HepG2 (cell line): ENCODE data around the gene TBX18. TPM values are rescaled to one million over a fixed set of nuclear protein-coding genes. Genes with fewer than 3 reads are reported as not detected.

Experiments
- ATAC-seq: fragments of 200-7000 bp; cut with Tn5 transposase; 3 replicates; pipeline ENCODE4 v1.9.1; 2020; ENCODE audit warnings: mild to moderate bottlenecking, moderate library complexity
- BruUV-seq: library from RNA; stranded (reverse); fragments of 400-500 nt; replicated peaks from 2 replicates; lab custom pipeline; 2021; lab: Mats Ljungman, UMichigan
- CTCF ChIA-PET: fragments of 300-600 bp; formaldehyde crosslinking; extraction: SDS; loops from one replicate; lab custom pipeline; 2021; ENCODE audit warnings: low total read pairs, inconsistent platforms, low intra/inter-chr PET ratio; lab: Yijun Ruan, JAX
- POLR2A ChIA-PET: fragments of 350-600 bp; sonication (Branson Sonifier 250); formaldehyde crosslinking; loops from one replicate; lab custom pipeline; 2020; ENCODE audit warnings: antibody characterized with exemption, inconsistent platforms; lab: Yijun Ruan, JAX
- DNase-seq: peaks from one replicate; pipeline ENCODE4 v3.0.0-alpha.2; 2015; ENCODE audit warnings: low spot score
- FAIRE-seq: peaks from 3 replicates; lab custom pipeline; 2011; peaks lifted over from hg19 to GRCh38; lab: Jason Lieb, UNC
- H2AFZ ChIP-seq: one replicate; pipeline ENCODE4 v1.6.1; 2011; ENCODE audit warnings: low read length, inconsistent platforms
- H3K27ac ChIP-seq: fragments of 300-600 bp; 3 replicates; pipeline ENCODE4 v1.8.0; 2011; ENCODE audit warnings: mixed run types, mild to moderate bottlenecking, mixed read lengths, low read length, inconsistent platforms; ENCODE audit not compliant: insufficient read depth; ENCODE audit errors: extremely low read length
- H3K27me3 ChIP-seq, 2 experiments: fragments of 200-600 bp in 1 of 2; 2 replicates in 1 of 2; 3 replicates in 1 of 2; pipeline versions ENCODE4 v1.6.0 to v1.8.0; 2011; ENCODE audit warnings: low read length in 2 of 2, mild to moderate bottlenecking in 2 of 2, moderate library complexity in 2 of 2, inconsistent platforms in 1 of 2; ENCODE audit not compliant: insufficient read depth in 2 of 2, control insufficient read depth in 1 of 2
- H3K36me3 ChIP-seq, 2 experiments: fragments of 200-600 bp in 1 of 2; replicated peaks in 1 of 2; 2 replicates in 1 of 2; 3 replicates in 1 of 2; pipeline versions ENCODE4 v1.5.1 to v1.8.0; 2011; ENCODE audit warnings: low read length in 2 of 2, inconsistent platforms in 1 of 2; ENCODE audit not compliant: insufficient read depth in 2 of 2, control insufficient read depth in 1 of 2
- H3K4me1 ChIP-seq: 2 replicates; pipeline ENCODE4 v1.5.1; 2012; ENCODE audit warnings: low read length, inconsistent platforms; ENCODE audit not compliant: insufficient read depth
- H3K4me2 ChIP-seq: 2 replicates; pipeline ENCODE4 v1.6.0; 2011; ENCODE audit warnings: low read depth, low read length, inconsistent platforms
- H3K4me3 ChIP-seq, 3 experiments: fragments of 200-600 bp in 1 of 3; sonication (generic), shearing (Covaris generic) in 1 of 3; replicated peaks in 1 of 3; 2 replicates each; pipeline ENCODE4 v1.5.1; 2011 to 2016; ENCODE audit warnings: low read length in 3 of 3, inconsistent platforms in 2 of 3, low read depth in 2 of 3, mild to moderate bottlenecking in 2 of 3, control low read depth in 1 of 3, mixed read lengths in 1 of 3; ENCODE audit not compliant: insufficient read depth in 1 of 3
- H3K79me2 ChIP-seq: one replicate; pipeline ENCODE4 v1.6.1; 2011; ENCODE audit warnings: low read length, inconsistent platforms; ENCODE audit not compliant: insufficient read depth
- H3K9ac ChIP-seq: 2 replicates; pipeline ENCODE4 v1.6.0; 2011; ENCODE audit warnings: mild to moderate bottlenecking, low read depth, low read length, inconsistent platforms; ENCODE audit not compliant: insufficient read depth
- H3K9me3 ChIP-seq: 2 replicates; pipeline ENCODE4 v1.5.1; 2012; ENCODE audit warnings: mild to moderate bottlenecking, low read length
- H4K20me1 ChIP-seq: 2 replicates; pipeline ENCODE4 v1.6.0; 2011; ENCODE audit warnings: inconsistent platforms, mild to moderate bottlenecking, low read length, moderate library complexity; ENCODE audit not compliant: insufficient read depth
- CAMTA2 ChIP-seq: sonication (generic); formaldehyde crosslinking; IDR thresholded peaks from 2 replicates; pipeline ENCODE4 v1.4.0; 2020; ENCODE audit warnings: mild to moderate bottlenecking, missing genetic modification reagents, borderline replicate concordance
- EZH2 ChIP-seq: conservative IDR thresholded peaks from 2 replicates; pipeline ENCODE4 v1.6.1; 2012; ENCODE audit warnings: mild to moderate bottlenecking, low read depth, low read length, moderate library complexity
- FOXO1 ChIP-seq: sonication (generic); formaldehyde crosslinking; IDR thresholded peaks from 2 replicates; pipeline ENCODE4 v1.4.0; 2020; ENCODE audit warnings: missing genetic modification reagents
- HNRNPL ChIP-seq: fragments of 200-400 bp; formaldehyde crosslinking; IDR thresholded peaks from 2 replicates; pipeline ENCODE4 v1.6.1; 2017; ENCODE audit warnings: mild to moderate bottlenecking, low read depth, low read length
- KMT2A ChIP-seq: sonication (generic); formaldehyde crosslinking; IDR thresholded peaks from 2 replicates; pipeline ENCODE4 v1.4.0; 2020; ENCODE audit warnings: missing genetic modification reagents
- MEIS2 ChIP-seq: sonication (generic); formaldehyde crosslinking; IDR thresholded peaks from 2 replicates; pipeline ENCODE4 v1.9.0; 2021; ENCODE audit warnings: mild to moderate bottlenecking, missing genetic modification reagents
- MLLT10 ChIP-seq: sonication (generic); formaldehyde crosslinking; IDR thresholded peaks from 2 replicates; pipeline ENCODE4 v1.4.0; 2020; ENCODE audit warnings: missing genetic modification reagents
- MXD4 ChIP-seq: IDR thresholded peaks from 2 replicates; pipeline ENCODE4 v1.6.1; 2016; ENCODE audit warnings: mild to moderate bottlenecking, missing biosample characterization, missing genetic modification reagents
- RXRB ChIP-seq: IDR thresholded peaks from 2 replicates; pipeline ENCODE4 v1.6.1; 2016; ENCODE audit warnings: borderline replicate concordance, missing genetic modification reagents, missing compliant biosample characterization
- YY1 ChIP-seq: IDR thresholded peaks from 2 replicates; pipeline ENCODE4 v1.6.1; 2011; ENCODE audit warnings: low read length, low read depth, moderate library complexity, mild to moderate bottlenecking; ENCODE audit not compliant: insufficient read depth, insufficient replicate concordance
- ZNF382 ChIP-seq: sonication (generic); formaldehyde crosslinking; IDR thresholded peaks from 2 replicates; pipeline ENCODE4 v1.5.0; 2020; ENCODE audit warnings: missing genetic modification reagents, mild to moderate bottlenecking, borderline replicate concordance
- ZNF383 ChIP-seq: sonication (generic); formaldehyde crosslinking; IDR thresholded peaks from 2 replicates; pipeline ENCODE4 v1.4.0; 2020; ENCODE audit warnings: missing genetic modification reagents, mild to moderate bottlenecking, borderline replicate concordance
- ZNF468 ChIP-seq: sonication (generic); formaldehyde crosslinking; IDR thresholded peaks from 2 replicates; pipeline ENCODE4 v1.8.0; 2022; ENCODE audit warnings: mild to moderate bottlenecking, moderate library complexity, missing genetic modification reagents
- ZNF614 ChIP-seq: IDR thresholded peaks from 2 replicates; pipeline ENCODE4 v1.6.1; 2018; ENCODE audit warnings: missing biosample characterization, missing genetic modification reagents, inconsistent platforms, borderline replicate concordance
- ZNF737 ChIP-seq: sonication (generic); formaldehyde crosslinking; IDR thresholded peaks from 2 replicates; pipeline ENCODE4 v1.5.0; 2020; ENCODE audit warnings: missing genetic modification reagents, mild to moderate bottlenecking, borderline replicate concordance
- WGBS: methylation state at CpG from one replicate; pipeline ENCODE4 v1.1.6; 2017; ENCODE audit warnings: low lambda C conversion rate; 5-methylcytosine and 5-hydroxymethylcytosine counted together
- in situ Hi-C: cut with HindIII; loops from 2 replicates; pipeline ENCODE4 v1.10.0; 2017; ENCODE audit warnings: low pct_unique_long_range_greater_than_20kb; ENCODE audit not compliant: extremely low pct_ligation_motif_present
- intact Hi-C: fragments of 100-400 bp; cut with micrococcal nuclease; formaldehyde crosslinking; loops from one replicate; pipeline ENCODE4 v1.10.0; 2022; ENCODE audit not compliant: unreplicated experiment
- polyA plus RNA-seq, 8 experiments: library from polyadenylated mRNA; depleted of rRNA in 3 of 8; stranded (reverse) in 7 of 8; unstranded in 1 of 8; fragments of >200 nt; fragmentation: Illumina TruSeq in 4 of 8; extraction: Trizol in 4 of 8; gene quantifications; 2 replicates each; pipeline versions ENCODE4 v1.2.1 to v1.2.3, GENCODE V29; 2011 to 2016; ENCODE audit warnings: low read depth in 4 of 8, missing spikeins in 1 of 8, mixed read lengths in 1 of 8; ENCODE audit not compliant: insufficient read depth in 1 of 8
- total RNA-seq, 5 experiments: library from RNA; depleted of rRNA; stranded (reverse); fragments of >200 nt; fragmentation: Illumina TruSeq; extraction: Trizol; gene quantifications; 2 replicates each; pipeline ENCODE4 v1.2.3, GENCODE V29; 2016; ENCODE audit warnings: low read depth in 1 of 5
- TF ChIP-seq, protein P1 (sequence below): sonication (generic); formaldehyde crosslinking; IDR thresholded peaks from 2 replicates; pipeline ENCODE4 v1.8.0; 2022; ENCODE audit warnings: mild to moderate bottlenecking, missing genetic modification reagents, moderate library complexity
- TF ChIP-seq, protein P2 (sequence below): sonication (generic); formaldehyde crosslinking; IDR thresholded peaks from 2 replicates; pipeline ENCODE4 v1.4.0; 2020; ENCODE audit warnings: missing genetic modification reagents
- TF ChIP-seq, protein P3 (sequence below): sonication (generic); formaldehyde crosslinking; IDR thresholded peaks from 2 replicates; pipeline ENCODE4 v1.4.0; 2020; ENCODE audit warnings: missing genetic modification reagents
- TF ChIP-seq, protein P4 (sequence below): sonication (generic); formaldehyde crosslinking; IDR thresholded peaks from 2 replicates; pipeline ENCODE4 v1.5.1; 2020; ENCODE audit warnings: missing genetic modification reagents, mild to moderate bottlenecking, borderline replicate concordance

The TBX18 gene
- total and polyA plus RNA-seq, 2 of the 13 experiments (the other 11 are each of a cell fraction or from before 2014, with no cell fraction given): not detected

DNA sequence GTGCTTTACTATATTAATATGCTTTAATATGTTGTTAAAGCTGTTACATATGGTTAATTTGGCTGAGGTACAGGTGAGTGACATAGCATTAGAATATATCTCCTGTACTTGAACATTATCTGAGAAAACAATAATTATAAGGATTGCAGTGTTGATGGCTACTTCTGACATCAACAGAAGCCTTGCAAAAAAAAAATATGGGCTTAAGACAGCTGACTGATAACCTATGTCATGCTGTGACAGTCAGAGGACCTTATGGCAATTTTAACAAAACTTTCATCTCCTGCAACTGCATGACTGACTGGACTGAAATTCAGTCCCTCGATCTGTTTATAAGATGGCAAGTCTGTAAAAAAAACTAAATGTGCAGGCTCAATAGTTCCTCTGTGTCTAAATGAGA, 27.5 kb upstream of the TBX18 start:
- Histone ChIP-seq H3K9ac (no peak overlapping the region), H4K20me1 (no peaks in the 10 kb centered on the region), H2AFZ (no peak overlapping the region), H3K27ac (no peak overlapping the region), H3K9me3 (no peaks in the 10 kb centered on the region), H3K27me3 (no peaks in the 10 kb centered on the region), H3K4me2 (no peak overlapping the region), H3K4me1 (no peaks in the 10 kb centered on the region), H3K36me3 (no peaks in the 10 kb centered on the region), H3K79me2 (no peaks in the 10 kb centered on the region), H3K4me3 (no peak overlapping the region)
- no peak for DNase-seq
- FAIRE-seq: no peak
- POLR2A ChIA-PET: no interaction called here
- ATAC-seq: no peak
- BruUV-seq: no TSS peak
- CTCF ChIA-PET: no interaction called here
- WGBS: 0% methylated on average over 1 of the region's 1 CpG
- TF ChIP-seq, protein P1, sequence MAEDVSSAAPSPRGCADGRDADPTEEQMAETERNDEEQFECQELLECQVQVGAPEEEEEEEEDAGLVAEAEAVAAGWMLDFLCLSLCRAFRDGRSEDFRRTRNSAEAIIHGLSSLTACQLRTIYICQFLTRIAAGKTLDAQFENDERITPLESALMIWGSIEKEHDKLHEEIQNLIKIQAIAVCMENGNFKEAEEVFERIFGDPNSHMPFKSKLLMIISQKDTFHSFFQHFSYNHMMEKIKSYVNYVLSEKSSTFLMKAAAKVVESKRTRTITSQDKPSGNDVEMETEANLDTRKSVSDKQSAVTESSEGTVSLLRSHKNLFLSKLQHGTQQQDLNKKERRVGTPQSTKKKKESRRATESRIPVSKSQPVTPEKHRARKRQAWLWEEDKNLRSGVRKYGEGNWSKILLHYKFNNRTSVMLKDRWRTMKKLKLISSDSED (CRISPR knock-in tag): no peak
- no peak for TF ChIP-seq HNRNPL
- TF ChIP-seq ZNF614 (CRISPR knock-in tag): no peak
- TF ChIP-seq, protein P2, sequence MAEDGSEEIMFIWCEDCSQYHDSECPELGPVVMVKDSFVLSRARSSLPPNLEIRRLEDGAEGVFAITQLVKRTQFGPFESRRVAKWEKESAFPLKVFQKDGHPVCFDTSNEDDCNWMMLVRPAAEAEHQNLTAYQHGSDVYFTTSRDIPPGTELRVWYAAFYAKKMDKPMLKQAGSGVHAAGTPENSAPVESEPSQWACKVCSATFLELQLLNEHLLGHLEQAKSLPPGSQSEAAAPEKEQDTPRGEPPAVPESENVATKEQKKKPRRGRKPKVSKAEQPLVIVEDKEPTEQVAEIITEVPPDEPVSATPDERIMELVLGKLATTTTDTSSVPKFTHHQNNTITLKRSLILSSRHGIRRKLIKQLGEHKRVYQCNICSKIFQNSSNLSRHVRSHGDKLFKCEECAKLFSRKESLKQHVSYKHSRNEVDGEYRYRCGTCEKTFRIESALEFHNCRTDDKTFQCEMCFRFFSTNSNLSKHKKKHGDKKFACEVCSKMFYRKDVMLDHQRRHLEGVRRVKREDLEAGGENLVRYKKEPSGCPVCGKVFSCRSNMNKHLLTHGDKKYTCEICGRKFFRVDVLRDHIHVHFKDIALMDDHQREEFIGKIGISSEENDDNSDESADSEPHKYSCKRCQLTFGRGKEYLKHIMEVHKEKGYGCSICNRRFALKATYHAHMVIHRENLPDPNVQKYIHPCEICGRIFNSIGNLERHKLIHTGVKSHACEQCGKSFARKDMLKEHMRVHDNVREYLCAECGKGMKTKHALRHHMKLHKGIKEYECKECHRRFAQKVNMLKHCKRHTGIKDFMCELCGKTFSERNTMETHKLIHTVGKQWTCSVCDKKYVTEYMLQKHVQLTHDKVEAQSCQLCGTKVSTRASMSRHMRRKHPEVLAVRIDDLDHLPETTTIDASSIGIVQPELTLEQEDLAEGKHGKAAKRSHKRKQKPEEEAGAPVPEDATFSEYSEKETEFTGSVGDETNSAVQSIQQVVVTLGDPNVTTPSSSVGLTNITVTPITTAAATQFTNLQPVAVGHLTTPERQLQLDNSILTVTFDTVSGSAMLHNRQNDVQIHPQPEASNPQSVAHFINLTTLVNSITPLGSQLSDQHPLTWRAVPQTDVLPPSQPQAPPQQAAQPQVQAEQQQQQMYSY (CRISPR knock-in tag): no peak
- no peak for TF ChIP-seq ZNF468 (CRISPR knock-in tag)
- no peak for TF ChIP-seq YY1
- TF ChIP-seq EZH2: no peak
- TF ChIP-seq MLLT10 (CRISPR knock-in tag): no peak
- TF ChIP-seq ZNF383 (CRISPR knock-in tag): no peak
- no peak for TF ChIP-seq ZNF737
- TF ChIP-seq, protein P3, sequence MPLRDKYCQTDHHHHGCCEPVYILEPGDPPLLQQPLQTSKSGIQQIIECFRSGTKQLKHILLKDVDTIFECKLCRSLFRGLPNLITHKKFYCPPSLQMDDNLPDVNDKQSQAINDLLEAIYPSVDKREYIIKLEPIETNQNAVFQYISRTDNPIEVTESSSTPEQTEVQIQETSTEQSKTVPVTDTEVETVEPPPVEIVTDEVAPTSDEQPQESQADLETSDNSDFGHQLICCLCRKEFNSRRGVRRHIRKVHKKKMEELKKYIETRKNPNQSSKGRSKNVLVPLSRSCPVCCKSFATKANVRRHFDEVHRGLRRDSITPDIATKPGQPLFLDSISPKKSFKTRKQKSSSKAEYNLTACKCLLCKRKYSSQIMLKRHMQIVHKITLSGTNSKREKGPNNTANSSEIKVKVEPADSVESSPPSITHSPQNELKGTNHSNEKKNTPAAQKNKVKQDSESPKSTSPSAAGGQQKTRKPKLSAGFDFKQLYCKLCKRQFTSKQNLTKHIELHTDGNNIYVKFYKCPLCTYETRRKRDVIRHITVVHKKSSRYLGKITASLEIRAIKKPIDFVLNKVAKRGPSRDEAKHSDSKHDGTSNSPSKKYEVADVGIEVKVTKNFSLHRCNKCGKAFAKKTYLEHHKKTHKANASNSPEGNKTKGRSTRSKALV (CRISPR knock-in tag): no peak
- TF ChIP-seq CAMTA2 (CRISPR knock-in tag): no peak
- no peak for TF ChIP-seq MXD4 (CRISPR knock-in tag)
- no peak for TF ChIP-seq ZNF382
- TF ChIP-seq, protein P4, sequence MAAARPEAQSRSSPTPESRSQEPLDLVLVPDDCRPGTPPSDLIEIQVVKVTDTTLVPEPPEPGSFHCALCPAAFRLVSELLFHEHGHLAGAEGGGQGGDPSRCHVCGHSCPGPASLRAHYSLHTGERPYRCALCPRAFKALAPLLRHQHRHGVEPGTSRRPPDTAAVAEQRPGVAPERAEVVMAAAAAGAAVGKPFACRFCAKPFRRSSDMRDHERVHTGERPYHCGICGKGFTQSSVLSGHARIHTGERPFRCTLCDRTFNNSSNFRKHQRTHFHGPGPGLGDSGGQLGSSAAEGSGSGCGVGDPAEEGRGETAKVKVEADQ (CRISPR knock-in tag): no peak
- TF ChIP-seq RXRB (CRISPR knock-in tag): no peak
- TF ChIP-seq MEIS2: no peak
- no peak for TF ChIP-seq FOXO1 (CRISPR knock-in tag)
- no peak for TF ChIP-seq KMT2A (CRISPR knock-in tag)
- intact Hi-C loops: no loop called here
- in situ Hi-C loops: no loop called here
